Stimulated activated CD8-positive, alpha-beta memory T cell treated with anti-CD3 and anti-CD28 coated beads, Interleukin-4, amount 100 ng/mL, for 48 hours (primary cell): ENCODE data around the gene SRBD1.

Experiments used
- DNase-seq: peaks from one replicate; pipeline ENCODE4 v3.0.0-alpha.2; 2020

The SRBD1 gene

GRCh38 chr2:45634223-45634622 lies 23.2 kb upstream of the SRBD1 start:
- no peak for DNase-seq

- DNase-seq = no peak
Measured at GRCh38 chr2:45631955-45632354, 20.9 kb upstream of the SRBD1 start.

- DNase-seq = no peak
Measured at GRCh38 chr2:45631319-45631718, 20.3 kb upstream of the SRBD1 start.

- DNase-seq = no peak
Measured at GRCh38 chr2:45629971-45630370, 18.9 kb upstream of the SRBD1 start.

GRCh38 chr2:45627911-45628310 lies 16.8 kb upstream of the SRBD1 start:
- no peak for DNase-seq

- no peak for DNase-seq
Measured at GRCh38 chr2:45626387-45627221, 15.5 kb upstream of the SRBD1 start.

- no peak for DNase-seq
Measured at GRCh38 chr2:45625824-45626223, 14.8 kb upstream of the SRBD1 start.

- DNase-seq = no peak
Measured at GRCh38 chr2:45623098-45623497, 12.0 kb upstream of the SRBD1 start.

GRCh38 chr2:45622336-45623075 lies 11.4 kb upstream of the SRBD1 start:
- no peak for DNase-seq

- DNase-seq = no peak
Measured at GRCh38 chr2:45617496-45617895, 6.4 kb upstream of the SRBD1 start.

GRCh38 chr2:45616658-45617411 lies 5.8 kb upstream of the SRBD1 start:
- no peak for DNase-seq

GRCh38 chr2:45614871-45615415 lies 3.9 kb upstream of the SRBD1 start:
- no peak for DNase-seq

- DNase-seq = no peak
Measured at GRCh38 chr2:45614330-45614729, 3.3 kb upstream of the SRBD1 start.

GRCh38 chr2:45612731-45613130 lies 1.7 kb upstream of the SRBD1 start:
- no peak for DNase-seq

GRCh38 chr2:45612285-45612684 lies 1.2 kb upstream of the SRBD1 start:
- DNase-seq = no peak

- peak; percentile 55 for DNase-seq
Measured at GRCh38 chr2:45610281-45611019, 617 bp downstream of the SRBD1 start.

GRCh38 chr2:45607701-45608100 lies 3.4 kb downstream of the SRBD1 start:
- DNase-seq = no peak

- DNase-seq = no peak
Measured at GRCh38 chr2:45606796-45607195, 4.3 kb downstream of the SRBD1 start.

GRCh38 chr2:45605116-45605515 lies 6.0 kb downstream of the SRBD1 start:
- no peak for DNase-seq

- DNase-seq = no peak
Measured at GRCh38 chr2:45602624-45603023, 8.4 kb downstream of the SRBD1 start.

GRCh38 chr2:45598545-45598944 lies 12.5 kb downstream of the SRBD1 start:
- no peak for DNase-seq

GRCh38 chr2:45596761-45597160 lies 14.3 kb downstream of the SRBD1 start:
- no peak for DNase-seq
